Endometrial microvascular endothelial cells (primary cell): ENCODE measurements around the gene ANGPTL2. TPM values are rescaled to one million over a fixed set of nuclear protein-coding genes. Genes with fewer than 3 reads are reported as not detected.

Source experiments
- in situ Hi-C: cut with HindIII; loops from 2 replicates; pipeline ENCODE4 v1.10.0; 2017; ENCODE audit warnings: low sequenced_read_pairs, low pct_unique_long_range_greater_than_20kb; ENCODE audit errors: inconsistent ontology term
- total RNA-seq: library from RNA; depleted of rRNA; stranded (reverse); fragments of >200 nt; gene quantifications from one replicate; pipeline ENCODE4 v1.2.3, GENCODE V29; 2015; ENCODE audit errors: inconsistent ontology term

ANGPTL2 gene
- total RNA-seq, 1 donor from 2014 or later = 10.2 TPM

DNA sequence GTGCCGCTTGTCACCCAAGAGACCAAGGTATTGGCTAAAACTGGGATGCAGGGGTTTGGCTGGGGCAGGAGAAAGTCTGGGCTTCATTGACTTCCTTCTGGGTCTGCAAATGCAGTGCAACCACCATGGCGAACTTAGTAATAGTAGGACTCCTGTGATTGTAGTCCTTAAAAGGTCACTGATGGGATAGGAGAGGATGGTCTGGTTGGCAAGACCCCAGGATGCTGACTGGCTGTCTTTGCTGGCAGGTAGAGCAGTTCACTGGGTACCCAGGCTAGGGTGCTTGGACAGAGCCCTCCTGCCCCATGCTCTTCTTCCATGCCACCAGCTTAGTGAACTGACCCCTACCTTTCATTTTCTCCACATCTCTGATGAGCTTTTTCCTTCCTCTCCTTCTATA lies 37.2 kb downstream of the ANGPTL2 start:
- in situ Hi-C loops = no loop called here

DNA sequence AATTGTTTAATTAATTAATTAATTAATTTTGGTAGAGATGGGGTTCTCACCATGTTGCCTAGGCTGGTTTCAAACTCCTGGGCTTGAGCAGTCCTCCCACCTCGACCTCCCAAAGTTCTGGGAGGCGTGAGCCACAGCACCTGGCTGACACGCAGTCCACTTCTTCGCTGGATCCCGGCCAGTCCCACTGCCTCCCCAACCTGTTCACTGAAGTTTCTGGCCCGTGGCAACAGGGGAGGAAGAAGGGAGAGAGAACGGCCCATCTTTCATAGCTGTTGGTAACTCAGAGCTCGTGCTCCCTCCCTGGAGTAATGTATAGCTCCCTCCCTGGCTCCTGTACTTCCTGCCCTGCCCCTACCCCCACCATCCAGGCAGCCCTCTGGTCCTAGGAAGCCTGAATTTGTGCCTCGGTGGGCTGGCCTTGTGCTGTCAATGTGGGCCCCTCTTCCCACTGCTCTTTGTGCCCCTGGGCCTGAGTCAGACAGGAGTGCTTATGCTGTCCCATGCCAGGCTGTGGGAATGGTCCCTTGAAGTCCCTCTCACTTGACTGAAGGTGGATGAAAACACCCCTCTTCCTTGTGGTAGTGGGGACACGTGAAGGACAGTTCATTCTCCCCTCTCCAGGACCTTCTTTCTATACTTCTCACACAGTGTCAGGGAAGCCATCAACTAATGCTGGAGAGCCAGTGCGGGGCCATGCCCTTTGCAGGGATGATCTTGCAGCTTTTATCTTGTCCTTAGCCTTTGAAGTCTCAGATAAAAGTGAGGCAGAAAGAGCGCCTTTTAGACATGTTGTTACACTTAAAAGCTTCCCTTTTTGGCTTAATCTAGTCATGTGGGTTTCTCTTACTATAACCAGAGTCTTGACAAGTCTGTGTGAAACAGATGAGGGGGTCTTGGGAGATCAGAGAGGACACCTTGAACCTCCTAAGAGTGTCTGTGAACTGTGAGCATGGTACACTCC lies 38.1 kb downstream of the ANGPTL2 start:
- in situ Hi-C loops = no loop called here

DNA sequence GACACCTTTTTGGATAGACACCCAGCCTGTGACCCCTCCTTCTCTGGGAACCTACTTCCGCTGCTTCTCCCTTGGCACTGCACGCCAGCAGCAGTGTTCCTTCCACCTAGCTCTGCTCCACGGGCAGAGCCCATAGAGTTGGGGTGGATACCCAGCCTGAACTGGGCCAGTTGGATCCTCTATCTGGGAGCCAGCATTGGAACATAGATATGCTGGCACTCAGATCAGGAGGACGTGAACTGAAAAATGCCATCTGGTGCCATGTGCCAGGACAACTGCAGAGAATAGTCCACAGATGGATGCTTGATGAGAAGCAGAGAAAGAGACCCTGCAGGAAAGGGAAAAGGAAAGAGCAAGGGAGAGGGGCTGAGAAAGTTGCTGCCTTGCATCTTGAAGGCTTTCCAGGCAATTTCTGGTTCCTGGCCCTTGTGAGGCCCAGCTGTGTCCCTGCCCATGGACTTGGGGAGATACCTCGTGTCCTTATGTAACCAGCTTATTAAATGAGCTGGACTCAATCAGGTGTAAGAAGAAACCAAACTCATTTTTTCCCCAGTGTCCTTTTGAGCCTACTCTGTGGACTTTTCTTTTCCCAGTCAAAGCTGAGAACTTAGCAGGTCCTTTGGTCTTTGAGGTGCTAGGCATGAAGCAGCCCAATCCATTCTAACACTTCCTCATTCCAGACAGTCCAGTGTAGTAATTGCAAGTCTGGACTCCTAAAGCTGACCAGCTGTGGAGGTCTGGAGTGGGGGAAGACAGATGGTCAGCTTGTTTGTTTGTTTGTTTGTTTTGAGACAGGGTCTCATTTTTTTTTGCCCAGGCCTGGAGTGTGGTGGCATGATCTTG lies 39.1 kb downstream of the ANGPTL2 start:
- in situ Hi-C loops = no loop called here

DNA sequence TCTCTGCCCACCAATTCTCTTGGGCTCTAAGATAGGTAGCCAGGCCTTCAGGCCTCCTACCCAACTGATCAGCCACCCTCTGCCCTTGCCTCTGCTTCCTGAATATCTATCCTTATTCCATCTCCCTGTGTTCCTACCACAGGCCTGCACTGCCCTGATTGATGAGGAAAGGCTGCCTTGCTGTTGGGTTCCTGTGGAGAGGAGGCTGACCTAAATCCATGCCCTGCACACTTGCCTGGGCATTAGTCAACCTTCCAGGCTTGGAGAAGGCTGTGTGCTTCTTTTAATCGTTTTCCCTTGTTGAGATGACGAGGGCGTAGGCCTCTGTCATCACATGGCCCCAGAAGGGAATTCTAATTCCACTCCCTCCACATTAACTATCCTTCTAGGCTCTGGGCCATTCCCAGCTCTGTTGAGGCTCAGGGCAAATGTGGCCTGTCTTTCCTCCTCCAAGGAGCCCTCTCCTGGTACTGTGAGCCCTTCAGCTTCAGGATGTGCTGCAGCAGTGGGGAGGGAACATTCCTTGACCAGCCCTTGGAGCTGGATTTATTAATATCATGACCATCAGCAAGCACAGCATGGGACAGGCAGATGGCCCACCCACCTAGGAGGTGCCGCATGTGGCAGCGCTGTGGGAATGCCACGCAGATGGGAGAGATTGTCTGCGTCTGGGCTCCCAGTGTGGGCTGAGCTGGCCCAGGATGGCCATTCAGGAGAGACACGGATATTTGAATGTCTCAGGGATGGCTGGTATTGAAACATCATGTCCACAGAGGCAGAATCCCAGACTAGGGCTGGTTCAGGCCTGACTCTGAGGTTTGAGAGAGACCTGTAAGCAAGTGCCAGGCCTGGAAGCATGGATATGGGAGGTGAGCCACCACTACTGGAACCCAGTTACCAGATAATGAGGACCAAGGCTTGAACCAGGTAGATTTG lies 40.9 kb downstream of the ANGPTL2 start:
- in situ Hi-C loops = no loop called here

DNA sequence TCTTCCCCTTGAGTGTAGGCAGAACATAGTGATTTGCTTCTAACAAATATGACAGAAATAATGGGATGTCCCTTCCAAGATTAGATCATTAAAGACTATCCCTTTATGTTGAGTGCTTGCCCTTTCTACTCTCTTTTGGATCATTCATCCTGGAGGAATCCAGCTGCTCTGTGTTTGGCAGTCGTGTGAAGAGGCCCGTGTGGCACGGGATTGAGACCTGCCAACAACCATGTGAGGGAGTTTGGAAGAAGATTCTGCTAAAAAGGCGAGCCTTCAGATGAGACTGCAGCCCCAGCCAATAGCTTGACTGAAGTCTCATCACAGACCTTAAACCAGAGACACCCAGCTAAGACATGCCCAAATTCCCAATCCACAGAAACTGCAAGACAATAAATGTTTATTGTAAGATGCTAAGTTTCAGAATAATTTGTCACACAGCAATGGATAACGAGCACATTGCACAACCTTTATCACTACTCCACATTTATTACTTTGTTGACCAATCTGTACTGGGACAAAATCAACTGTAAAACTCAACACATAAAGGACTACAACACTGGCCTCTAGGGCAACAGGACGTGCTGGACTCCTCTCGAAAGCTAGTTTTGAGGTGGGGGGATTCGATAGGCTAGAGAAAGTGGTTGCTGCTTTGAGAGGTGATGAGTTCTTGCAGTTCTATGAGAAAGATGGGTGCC lies 42.8 kb downstream of the ANGPTL2 start:
- in situ Hi-C loops = no loop called here

DNA sequence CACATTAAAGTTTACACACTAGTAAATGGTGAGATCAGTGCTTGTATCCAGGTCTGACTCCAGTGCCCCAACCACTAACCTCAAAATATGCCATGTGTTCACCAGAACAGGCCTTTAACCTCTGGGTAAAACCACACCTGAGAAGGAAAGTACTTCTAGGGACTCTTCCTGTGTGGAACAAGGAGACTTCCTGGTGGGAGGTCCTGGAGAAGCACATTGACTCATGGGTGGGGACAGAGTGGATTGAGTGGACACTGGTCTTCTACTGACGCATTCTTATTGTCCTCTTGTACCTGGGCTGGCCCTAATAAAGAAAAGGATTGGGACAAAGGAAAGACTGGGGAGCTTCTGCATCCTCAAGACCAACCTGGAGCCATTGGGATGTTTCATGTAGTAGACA lies 43.4 kb downstream of the ANGPTL2 start:
- in situ Hi-C loops = no loop called here

DNA sequence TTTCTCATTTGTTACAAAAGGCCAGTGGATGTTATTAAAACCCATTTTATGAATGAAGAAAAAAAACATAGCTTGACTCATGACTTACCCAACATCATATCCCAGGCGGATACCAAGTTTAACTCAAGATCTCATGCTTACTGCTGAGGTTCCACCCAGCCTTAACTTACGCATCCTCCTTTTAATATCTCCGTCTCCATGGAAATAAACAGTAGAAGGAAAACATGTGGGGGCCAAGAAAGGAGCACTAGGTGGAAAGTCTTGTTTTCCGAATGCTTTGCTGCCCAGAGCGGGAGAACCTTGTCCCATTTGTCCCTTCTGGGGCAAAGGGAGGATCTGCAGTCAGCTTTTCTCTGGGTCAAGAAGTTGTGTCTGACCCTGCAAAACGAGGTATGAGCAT lies 44.1 kb downstream of the ANGPTL2 start:
- in situ Hi-C loops = no loop called here

DNA sequence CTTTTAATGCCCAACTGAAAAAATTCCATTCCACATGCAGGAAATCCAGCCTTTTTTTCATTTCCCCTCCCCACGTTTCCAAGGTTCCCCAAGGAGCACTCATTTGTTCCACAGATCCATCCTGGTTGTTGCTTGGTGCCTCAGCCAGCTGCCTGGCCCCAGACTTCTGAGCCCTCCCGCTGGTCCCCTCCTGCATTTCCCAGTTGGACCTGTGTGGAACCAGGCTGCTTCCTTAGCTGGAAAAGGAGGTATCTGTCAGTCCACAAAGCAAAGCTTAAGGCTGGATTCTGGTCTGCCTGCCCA lies 44.8 kb downstream of the ANGPTL2 start:
- in situ Hi-C loops = no loop called here

DNA sequence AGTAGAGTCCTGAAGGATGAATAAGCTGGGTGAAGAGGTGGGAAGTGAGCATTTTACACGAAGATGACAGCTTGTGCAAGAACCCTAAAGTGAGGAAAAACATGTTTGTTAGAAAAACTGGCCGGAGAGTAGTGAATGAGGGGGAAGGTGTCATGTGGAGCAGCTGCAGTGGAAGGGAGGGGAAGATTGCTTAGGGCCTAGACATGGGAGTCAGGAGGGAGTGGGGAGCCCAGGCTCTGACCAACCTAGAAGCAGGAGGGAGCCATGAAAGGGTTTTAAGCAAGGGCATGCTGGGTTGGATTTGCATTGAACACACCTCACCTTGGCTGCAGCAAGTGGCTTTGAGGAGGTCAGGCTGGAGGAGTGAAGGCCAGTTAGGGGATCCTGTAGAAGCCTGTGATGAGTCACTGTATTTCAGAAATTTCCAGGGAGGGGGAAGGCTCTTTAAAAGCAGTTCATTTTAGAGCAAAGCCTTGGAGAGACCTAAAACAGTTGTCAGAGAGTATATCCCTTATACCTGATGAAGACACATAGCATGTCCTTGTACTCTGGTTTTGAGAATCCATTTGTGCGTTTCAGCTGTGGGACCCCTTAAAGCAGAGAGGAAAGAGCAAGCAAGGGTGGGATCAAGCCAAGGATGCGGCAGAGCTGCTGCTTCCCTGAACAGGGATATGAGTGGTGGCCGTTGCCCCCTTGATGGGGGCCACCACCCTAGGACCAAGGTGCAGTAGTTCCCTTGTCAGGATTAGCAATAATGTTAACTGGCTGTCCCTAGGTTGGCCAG lies 45.4 kb downstream of the ANGPTL2 start:
- in situ Hi-C loops = no loop called here

DNA sequence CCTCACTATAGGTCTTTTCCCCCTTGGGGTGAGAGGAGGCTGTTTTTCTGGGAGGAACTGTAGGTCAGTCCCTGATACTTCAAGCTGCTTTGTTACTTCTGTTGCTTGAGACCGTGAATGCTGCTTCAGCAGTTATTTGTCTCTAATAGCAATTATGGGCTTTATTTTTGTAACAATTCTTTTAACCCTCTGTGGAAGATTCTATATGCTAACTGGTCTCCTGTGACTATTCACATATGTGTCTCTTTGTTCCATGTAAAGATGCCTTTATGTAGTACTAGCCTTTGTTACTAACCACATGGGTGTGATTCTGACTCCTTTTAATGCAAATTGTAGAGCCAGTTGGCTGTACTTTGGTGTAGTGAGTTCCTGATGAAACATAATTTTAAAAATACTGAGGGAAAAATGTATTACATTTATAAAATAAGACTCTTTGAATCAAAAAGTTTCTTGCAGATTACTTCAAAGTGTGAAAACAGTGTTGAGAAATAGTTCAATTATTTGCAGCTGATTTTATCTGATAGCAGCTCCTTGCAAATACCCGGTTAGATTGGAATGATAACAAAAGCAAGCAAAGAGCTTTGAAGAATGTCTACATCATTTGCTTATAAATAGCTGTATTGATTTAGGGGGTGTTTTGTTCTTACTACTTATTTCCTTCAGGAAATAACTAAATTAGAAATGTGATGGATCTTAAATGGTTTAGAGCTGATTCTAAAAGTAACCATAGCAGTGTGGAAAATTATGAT lies 46.6 kb downstream of the ANGPTL2 start:
- in situ Hi-C loops = no loop called here

DNA sequence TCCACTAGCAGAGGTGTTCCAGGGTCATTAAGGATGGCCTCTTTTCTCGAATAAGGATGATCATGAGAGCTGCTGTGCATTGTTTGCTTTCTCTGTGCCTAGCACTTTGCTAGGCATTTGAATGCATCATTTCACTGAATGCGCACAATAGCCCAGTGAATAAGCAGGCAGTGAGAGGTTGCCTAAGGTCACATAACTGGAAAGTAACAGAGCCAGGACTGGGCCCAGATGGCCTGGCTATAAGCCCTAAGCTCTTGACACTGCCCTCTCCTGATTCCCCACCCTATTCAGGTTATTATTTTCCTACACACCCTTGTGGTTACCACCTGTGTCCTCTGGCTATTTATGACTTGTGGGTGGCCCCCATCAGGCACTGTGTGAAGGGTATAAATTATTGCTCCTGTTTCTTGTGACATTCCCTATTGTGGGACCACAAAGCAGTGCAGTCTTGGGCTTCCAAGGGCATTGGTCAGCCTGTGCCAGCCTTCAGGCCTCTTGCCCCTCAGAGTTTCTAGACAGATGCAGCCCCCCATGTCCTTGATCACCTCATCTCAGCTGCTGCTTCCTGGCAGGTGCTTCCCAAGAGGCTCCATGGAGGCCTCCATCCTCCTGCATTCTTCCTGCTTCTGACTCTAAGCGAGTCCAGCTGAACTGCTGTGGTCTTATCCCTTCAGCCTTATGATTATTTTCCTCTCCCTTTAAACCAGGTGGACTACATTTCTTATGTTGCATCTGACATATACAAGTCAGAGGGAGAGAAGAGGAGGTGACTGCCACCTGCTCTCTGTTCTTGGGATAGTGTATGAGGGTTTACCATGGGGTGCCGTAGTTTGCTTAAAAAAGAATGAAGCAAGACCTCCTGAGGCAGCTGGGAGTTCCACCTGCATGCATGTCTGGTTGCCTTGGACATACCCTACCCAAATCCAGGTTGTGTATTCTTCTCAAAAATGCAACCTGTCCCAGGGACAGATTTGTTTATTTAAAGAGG lies 47.6 kb downstream of the ANGPTL2 start:
- in situ Hi-C loops = no loop called here

DNA sequence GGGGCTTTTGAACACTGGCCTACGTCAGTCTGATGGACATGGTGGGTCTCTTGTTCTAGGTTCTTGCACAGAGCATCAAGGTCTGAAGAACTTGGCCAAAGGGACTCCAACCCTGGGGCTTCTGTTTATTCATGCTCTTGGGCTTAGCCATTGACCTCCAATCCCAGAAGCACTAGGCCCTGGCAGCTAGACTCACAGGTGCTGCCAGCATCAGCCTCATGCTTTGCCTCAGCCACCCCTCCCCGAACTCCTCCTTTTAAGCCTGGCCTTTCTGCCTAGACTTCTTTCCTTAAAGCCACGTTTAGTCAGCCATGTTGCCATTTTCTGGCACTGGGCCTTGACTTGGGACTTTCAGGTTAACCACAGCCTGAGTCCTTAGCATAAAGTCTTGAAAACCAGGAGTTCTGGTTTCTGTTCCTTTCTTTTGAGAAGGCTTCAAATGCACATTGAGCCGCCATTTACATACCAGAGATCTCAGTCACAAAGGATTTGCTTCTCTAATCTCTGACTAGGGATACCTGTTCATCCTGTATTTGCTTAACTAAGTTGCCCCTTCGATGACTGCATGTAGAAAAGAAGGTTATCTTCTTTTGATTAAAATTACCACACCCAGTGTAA lies 54.7 kb downstream of the ANGPTL2 start:
- in situ Hi-C loops = no loop called here

DNA sequence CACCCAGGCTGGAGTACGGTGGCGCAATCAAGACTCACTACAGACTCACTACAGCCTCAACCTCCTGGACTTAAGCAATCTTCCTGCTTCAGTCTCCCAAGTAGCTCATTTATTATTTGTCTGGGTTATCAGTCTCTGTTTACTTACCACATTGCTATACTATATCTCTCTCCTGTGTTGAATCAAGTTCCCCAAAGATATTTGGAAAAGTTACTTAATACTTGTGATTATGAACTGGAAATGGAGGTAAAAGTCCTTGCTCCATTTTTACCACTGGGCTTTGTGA lies 55.6 kb downstream of the ANGPTL2 start:
- in situ Hi-C loops = no loop called here

DNA sequence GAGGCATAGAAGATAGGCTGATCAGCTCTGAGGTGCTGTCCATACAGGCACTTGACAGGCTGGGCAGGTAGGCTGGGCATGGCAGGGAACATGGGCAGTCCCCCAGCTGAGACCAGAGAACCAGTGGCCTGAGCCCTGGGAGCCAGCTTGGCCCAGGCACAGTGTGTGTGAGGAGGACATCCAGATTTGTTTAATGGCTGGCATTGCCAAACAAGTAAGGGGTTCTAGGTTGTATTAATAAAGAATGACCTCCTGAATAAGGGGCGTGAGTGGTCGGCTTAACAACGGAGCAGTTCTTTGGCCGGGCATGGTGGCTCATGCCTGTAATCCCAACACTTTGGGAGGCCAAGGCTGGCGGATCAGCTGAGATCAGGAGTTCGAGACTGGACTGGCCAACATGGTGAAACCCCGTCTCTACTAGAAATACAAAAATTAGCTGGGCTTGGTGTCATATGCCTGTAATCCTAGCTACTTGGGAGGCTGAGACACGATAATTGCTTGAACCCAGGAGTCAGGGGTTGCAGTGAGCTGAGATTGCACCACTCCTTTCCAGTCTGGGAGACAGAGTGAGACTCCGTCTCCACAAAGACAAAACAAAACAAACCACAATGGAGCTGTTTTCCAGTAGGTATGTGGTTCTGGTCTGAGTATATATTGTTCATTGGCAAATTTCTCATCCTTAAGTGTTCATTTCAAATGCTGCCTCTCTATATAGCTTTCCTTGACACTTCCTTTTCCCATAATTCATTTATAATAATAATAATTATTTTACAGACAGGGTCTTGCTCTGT lies 56.2 kb downstream of the ANGPTL2 start:
- in situ Hi-C loops = no loop called here

DNA sequence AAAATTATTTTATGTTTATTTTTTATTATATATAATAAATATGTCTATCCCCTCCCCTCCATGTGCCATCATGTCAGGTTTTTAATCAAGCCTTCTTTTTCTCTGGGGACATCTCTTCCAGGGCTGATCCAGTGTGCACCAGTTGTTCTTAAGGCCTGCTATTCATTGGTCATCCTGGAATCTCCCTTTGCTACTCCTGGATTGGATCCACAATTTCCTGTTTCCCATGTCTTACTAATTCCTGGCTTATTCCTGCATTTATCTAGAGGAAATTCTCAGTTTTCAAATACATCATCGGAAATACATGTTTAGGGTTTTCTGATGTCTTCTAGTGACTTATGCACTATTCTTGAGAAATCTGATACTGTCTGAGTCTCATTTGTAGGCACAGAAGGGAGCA lies 56.8 kb downstream of the ANGPTL2 start:
- in situ Hi-C loops = no loop called here
